Measurements from ENCODE around the gene C3orf85.
"Not testable (repeated sequence)": the region's sequence is repeated elsewhere in the genome, so short reads cannot be mapped to it uniquely, and the experiment has no call there.

C3orf85 gene

DNA sequence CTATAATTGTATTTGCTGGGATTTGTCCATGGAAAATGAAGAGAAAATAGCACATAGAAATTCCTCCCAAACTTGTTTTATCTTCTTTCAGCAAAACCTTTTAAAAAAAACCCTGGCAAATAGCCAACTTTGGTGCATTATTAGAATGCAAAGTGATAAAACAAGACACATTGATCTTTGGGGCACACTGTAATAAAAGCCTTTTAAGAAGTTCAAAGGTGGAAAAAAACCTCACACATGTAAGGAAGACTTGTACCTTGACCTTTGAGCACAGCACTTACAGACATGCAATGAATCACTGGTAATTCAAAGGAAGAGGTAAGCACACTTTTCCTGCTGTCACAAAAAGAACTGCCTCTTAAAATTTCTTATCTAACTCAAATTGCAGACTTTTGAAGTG lies 10.6 kb upstream of the C3orf85 start:
- Histone ChIP-seq H3K4me3 (ENCODE audit: insufficient read length, low read depth) (no peak overlapping the region), H3K9me3 (ENCODE audit: insufficient read depth, low read length) (no peaks in the 10 kb centered on the region), H3K9ac (ENCODE audit: insufficient read length, low read depth) (no peak overlapping the region), H3K4me1 (ENCODE audit: insufficient read depth, insufficient read length) (no peaks in the 10 kb centered on the region), H3K36me3 (ENCODE audit: insufficient read depth, insufficient read length, low read length) (no peaks in the 10 kb centered on the region), H3K27me3 (ENCODE audit: insufficient read depth, insufficient read length) (no peaks in the 10 kb centered on the region)
- TF ChIP-seq ZNF274 (IDR thresholded peaks at IDR 0.05; ENCODE audit: low read depth, low read length) (no peak), YY1 (IDR thresholded peaks at IDR 0.05; ENCODE audit: insufficient read depth, insufficient read length) (no peak), SUZ12 (IDR thresholded peaks at IDR 0.05; ENCODE audit: extremely low read depth, insufficient read depth, insufficient read length) (no peak)
- no peak for DNase-seq (ENCODE audit: low read depth, low spot score)

DNA sequence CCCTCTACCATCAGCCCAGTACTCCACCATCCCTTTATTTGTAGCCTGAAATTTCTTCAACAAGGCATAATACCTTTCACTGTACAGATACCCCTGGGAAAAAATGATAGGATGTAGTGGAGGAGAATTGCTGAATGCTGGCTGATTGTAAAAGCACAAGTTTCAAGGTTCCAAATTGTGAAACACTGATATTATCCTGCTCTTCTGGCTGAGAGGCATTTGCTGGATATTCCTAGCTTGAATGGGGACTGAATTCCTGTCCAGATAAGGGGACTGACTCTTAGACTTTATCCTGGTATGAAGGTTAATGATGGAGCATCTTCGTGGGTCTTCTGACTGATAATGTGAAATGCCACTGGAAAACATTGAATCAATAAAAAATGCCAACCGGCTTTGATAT lies 9.0 kb upstream of the C3orf85 start:
- DNase-seq (ENCODE audit: low read depth, low spot score), result no peak
- no peak for TF ChIP-seq YY1 (IDR thresholded peaks at IDR 0.05; ENCODE audit: insufficient read depth, insufficient read length)
- TF ChIP-seq SUZ12 (IDR thresholded peaks at IDR 0.05; ENCODE audit: extremely low read depth, insufficient read depth, insufficient read length), result no peak
- no peak for TF ChIP-seq ZNF274 (IDR thresholded peaks at IDR 0.05; ENCODE audit: low read depth, low read length)
- no peaks in the 10 kb centered on the region for H3K36me3 ChIP-seq (ENCODE audit: insufficient read depth, insufficient read length, low read length)
- H3K27me3 ChIP-seq (ENCODE audit: insufficient read depth, insufficient read length), result no peaks in the 10 kb centered on the region
- no peaks in the 10 kb centered on the region for H3K9me3 ChIP-seq (ENCODE audit: insufficient read depth, low read length)
- H3K4me1 ChIP-seq (ENCODE audit: insufficient read depth, insufficient read length), result no peaks in the 10 kb centered on the region
- no peak overlapping the region for H3K4me3 ChIP-seq (ENCODE audit: insufficient read length, low read depth)
- no peak overlapping the region for H3K9ac ChIP-seq (ENCODE audit: insufficient read length, low read depth)

DNA sequence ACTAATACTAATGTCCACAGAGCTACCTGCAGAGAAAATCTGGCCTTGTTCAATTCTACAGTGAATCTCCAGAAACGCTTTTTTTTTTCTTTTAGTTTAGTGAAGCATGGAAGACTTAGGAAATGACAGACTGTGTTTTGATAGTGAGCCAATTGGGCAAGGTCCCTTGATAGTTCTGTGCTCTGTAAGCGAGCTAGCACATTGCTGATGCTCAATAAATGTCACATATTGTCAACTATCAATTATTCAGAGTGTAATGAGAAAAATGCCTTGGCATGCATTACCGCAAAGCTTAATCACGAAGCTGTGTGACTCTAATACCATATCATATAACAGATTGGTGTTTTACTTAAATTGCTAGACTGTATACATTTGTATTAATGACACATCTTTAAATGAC lies 5.2 kb upstream of the C3orf85 start:
- no peaks in the 10 kb centered on the region for H3K4me1 ChIP-seq (ENCODE audit: insufficient read depth, insufficient read length)
- no peaks in the 10 kb centered on the region for H3K27me3 ChIP-seq (ENCODE audit: insufficient read depth, insufficient read length)
- H3K36me3 ChIP-seq (ENCODE audit: insufficient read depth, insufficient read length, low read length), result no peaks in the 10 kb centered on the region
- DNase-seq (ENCODE audit: low read depth, low spot score), result no peak
- H3K4me3 ChIP-seq (ENCODE audit: insufficient read length, low read depth), result no peak overlapping the region
- H3K9ac ChIP-seq (ENCODE audit: insufficient read length, low read depth), result no peak overlapping the region
- no peaks in the 10 kb centered on the region for H3K9me3 ChIP-seq (ENCODE audit: insufficient read depth, low read length)
- TF ChIP-seq SUZ12 (IDR thresholded peaks at IDR 0.05; ENCODE audit: extremely low read depth, insufficient read depth, insufficient read length) (no peak), ZNF274 (IDR thresholded peaks at IDR 0.05; ENCODE audit: low read depth, low read length) (no peak), YY1 (IDR thresholded peaks at IDR 0.05; ENCODE audit: insufficient read depth, insufficient read length) (no peak)

DNA sequence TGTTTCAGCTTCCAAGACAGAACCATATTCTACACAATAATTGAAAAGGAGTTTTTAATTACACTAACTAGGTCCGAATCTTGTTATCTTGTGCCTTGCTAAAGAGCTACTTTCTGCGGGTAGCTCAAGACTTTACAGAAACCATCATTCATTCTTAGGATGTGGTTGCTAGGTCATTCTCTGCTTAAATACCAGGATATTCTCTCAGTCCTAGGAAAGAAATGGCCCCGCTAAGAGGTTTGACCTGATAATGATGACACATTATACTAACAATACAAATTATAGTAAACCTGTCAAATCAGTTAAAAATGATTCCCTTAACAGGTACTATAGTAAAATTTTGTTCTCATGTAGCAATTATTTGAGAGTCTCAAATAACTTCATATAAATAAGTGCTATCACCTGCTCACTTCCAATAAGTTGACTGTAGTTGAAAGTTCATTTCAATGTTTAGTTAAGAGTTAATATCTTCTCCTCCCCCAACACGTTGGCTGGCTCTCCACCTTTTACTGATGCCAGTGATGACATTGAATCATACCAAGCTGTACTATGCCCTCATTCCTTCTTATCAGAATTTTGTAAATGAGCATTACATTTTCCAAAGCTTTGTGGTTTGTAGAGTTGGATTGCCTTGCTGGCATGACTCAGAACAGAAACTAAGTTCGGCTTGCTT lies 3.6 kb upstream of the C3orf85 start:
- H3K4me1 ChIP-seq (ENCODE audit: insufficient read depth, insufficient read length), result no peaks in the 10 kb centered on the region
- no peak for DNase-seq (ENCODE audit: low read depth, low spot score)
- no peaks in the 10 kb centered on the region for H3K27me3 ChIP-seq (ENCODE audit: insufficient read depth, insufficient read length)
- no peak overlapping the region for H3K9ac ChIP-seq (ENCODE audit: insufficient read length, low read depth)
- no peak overlapping the region for H3K4me3 ChIP-seq (ENCODE audit: insufficient read length, low read depth)
- no peak for TF ChIP-seq YY1 (IDR thresholded peaks at IDR 0.05; ENCODE audit: insufficient read depth, insufficient read length)
- TF ChIP-seq ZNF274 (IDR thresholded peaks at IDR 0.05; ENCODE audit: low read depth, low read length), result no peak
- TF ChIP-seq SUZ12 (IDR thresholded peaks at IDR 0.05; ENCODE audit: extremely low read depth, insufficient read depth, insufficient read length), result no peak
- no peaks in the 10 kb centered on the region for H3K36me3 ChIP-seq (ENCODE audit: insufficient read depth, insufficient read length, low read length)
- H3K9me3 ChIP-seq (ENCODE audit: insufficient read depth, low read length), result no peaks in the 10 kb centered on the region

DNA sequence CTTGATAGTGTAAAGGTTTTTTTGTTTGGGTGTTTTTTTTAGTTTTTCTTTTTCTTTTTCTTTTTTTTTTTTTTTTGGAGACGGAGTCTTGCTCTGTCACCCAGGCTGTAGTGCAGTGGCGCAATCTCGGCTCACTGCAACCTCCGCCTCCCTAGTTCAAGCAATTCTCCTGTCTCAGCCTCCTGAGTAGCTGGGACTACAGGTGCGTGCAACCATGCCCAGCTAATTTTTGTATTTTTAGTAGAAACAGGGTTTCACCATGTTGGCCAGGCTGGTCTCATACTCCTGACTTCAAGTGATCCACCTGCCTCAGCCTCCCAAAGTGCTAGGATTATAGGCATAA lies 3.1 kb upstream of the C3orf85 start:
- not testable (repeated sequence) for H3K9me3 ChIP-seq (ENCODE audit: insufficient read depth, low read length); H3K4me1 ChIP-seq (ENCODE audit: insufficient read depth, insufficient read length); H3K36me3 ChIP-seq (ENCODE audit: insufficient read depth, insufficient read length, low read length); DNase-seq (ENCODE audit: low read depth, low spot score); H3K27me3 ChIP-seq (ENCODE audit: insufficient read depth, insufficient read length); H3K9ac ChIP-seq (ENCODE audit: insufficient read length, low read depth); H3K4me3 ChIP-seq (ENCODE audit: insufficient read length, low read depth)

DNA sequence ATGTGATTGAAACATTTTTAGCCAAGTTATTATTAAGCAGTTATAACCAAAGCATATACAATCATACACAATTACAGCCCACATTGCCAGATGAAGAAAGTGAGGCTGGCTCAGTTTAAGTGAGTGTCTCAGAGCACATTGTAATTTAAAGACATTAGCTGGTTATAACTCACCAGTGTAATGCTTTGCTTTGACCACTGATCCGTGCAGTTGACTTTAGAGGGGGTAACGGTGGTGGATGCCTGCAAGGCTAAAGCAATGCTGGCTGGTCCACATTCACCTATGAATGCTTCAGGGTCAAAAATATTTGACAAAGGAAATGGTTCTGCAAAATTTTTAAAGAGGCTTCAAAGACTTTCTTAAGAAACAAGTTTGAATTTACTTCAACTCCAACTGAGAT lies 1.2 kb downstream of the C3orf85 start:
- H3K27me3 ChIP-seq (ENCODE audit: insufficient read depth, insufficient read length), result no peaks in the 10 kb centered on the region
- TF ChIP-seq SUZ12 (IDR thresholded peaks at IDR 0.05; ENCODE audit: extremely low read depth, insufficient read depth, insufficient read length), result no peak
- TF ChIP-seq YY1 (IDR thresholded peaks at IDR 0.05; ENCODE audit: insufficient read depth, insufficient read length), result no peak
- H3K36me3 ChIP-seq (ENCODE audit: insufficient read depth, insufficient read length, low read length), result no peaks in the 10 kb centered on the region
- H3K4me3 ChIP-seq (ENCODE audit: insufficient read length, low read depth), result no peak overlapping the region
- H3K9me3 ChIP-seq (ENCODE audit: insufficient read depth, low read length), result no peaks in the 10 kb centered on the region
- H3K4me1 ChIP-seq (ENCODE audit: insufficient read depth, insufficient read length), result no peaks in the 10 kb centered on the region
- DNase-seq (ENCODE audit: low read depth, low spot score), result no peak
- H3K9ac ChIP-seq (ENCODE audit: insufficient read length, low read depth), result no peak overlapping the region

DNA sequence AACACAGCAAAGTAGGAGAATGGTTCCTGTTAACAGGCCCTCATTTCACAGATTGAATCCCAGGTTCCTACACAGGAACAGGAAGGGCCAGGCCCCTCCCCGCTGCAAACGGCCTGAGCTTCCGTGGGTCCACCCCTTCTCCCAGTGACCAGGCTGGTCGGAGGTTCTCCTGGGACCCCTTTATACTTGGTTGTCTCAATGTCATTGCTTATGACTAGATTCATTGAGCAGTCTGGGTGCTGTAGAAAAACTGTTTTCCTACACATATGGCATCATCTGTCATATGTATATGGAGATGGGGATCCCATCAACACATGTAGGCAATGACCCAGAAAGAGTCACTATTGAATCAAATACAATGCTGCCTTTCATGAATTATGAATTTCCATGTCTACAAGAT lies 3.8 kb downstream of the C3orf85 start:
- H3K4me1 ChIP-seq (ENCODE audit: insufficient read depth, insufficient read length), result no peaks in the 10 kb centered on the region
- H3K9me3 ChIP-seq (ENCODE audit: insufficient read depth, low read length), result no peaks in the 10 kb centered on the region
- no peak for DNase-seq (ENCODE audit: low read depth, low spot score)
- H3K9ac ChIP-seq (ENCODE audit: insufficient read length, low read depth), result no peak overlapping the region
- H3K36me3 ChIP-seq (ENCODE audit: insufficient read depth, insufficient read length, low read length), result no peaks in the 10 kb centered on the region
- H3K27me3 ChIP-seq (ENCODE audit: insufficient read depth, insufficient read length), result no peaks in the 10 kb centered on the region
- no peak overlapping the region for H3K4me3 ChIP-seq (ENCODE audit: insufficient read length, low read depth)
- no peak for TF ChIP-seq SUZ12 (IDR thresholded peaks at IDR 0.05; ENCODE audit: extremely low read depth, insufficient read depth, insufficient read length)
- no peak for TF ChIP-seq YY1 (IDR thresholded peaks at IDR 0.05; ENCODE audit: insufficient read depth, insufficient read length)
- no peak for TF ChIP-seq ZNF274 (IDR thresholded peaks at IDR 0.05; ENCODE audit: low read depth, low read length)

DNA sequence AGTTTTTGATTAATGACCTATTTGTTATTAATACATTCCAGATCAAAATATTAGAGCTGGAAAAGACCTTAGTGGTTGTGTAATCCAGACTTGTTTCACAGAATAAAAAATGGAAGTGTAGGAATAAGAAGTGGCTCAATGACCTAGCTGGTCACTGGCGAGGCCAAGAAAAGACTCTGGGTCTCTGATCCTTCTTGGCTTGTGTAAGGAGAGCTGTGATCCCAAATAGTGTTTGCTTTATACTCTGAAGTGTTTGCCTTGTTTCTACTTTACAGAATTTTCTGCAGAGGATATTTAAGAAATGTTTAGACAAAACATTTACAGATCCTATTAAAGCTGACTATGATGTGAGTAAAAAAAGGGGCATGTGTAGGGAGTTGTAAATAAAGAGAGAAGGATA lies 7.1 kb downstream of the C3orf85 start:
- no peak for TF ChIP-seq YY1 (IDR thresholded peaks at IDR 0.05; ENCODE audit: insufficient read depth, insufficient read length)
- TF ChIP-seq ZNF274 (IDR thresholded peaks at IDR 0.05; ENCODE audit: low read depth, low read length), result no peak
- no peak for TF ChIP-seq SUZ12 (IDR thresholded peaks at IDR 0.05; ENCODE audit: extremely low read depth, insufficient read depth, insufficient read length)
- Histone ChIP-seq H3K36me3 (ENCODE audit: insufficient read depth, insufficient read length, low read length) (no peaks in the 10 kb centered on the region), H3K9me3 (ENCODE audit: insufficient read depth, low read length) (0 out of 2 replicates have a peak, but pooled peaks cover 3% of the 10 kb centered on the region), H3K4me1 (ENCODE audit: insufficient read depth, insufficient read length) (no peaks in the 10 kb centered on the region), H3K27me3 (ENCODE audit: insufficient read depth, insufficient read length) (no peaks in the 10 kb centered on the region), H3K4me3 (ENCODE audit: insufficient read length, low read depth) (no peak overlapping the region), H3K9ac (ENCODE audit: insufficient read length, low read depth) (no peak overlapping the region)
- no peak for DNase-seq (ENCODE audit: low read depth, low spot score)
